Measurements from ENCODE around the gene ZNF436.
"Not testable (repeated sequence)": the region's sequence is repeated elsewhere in the genome, so short reads cannot be mapped to it uniquely, and the experiment has no call there.

Gene ZNF436

DNA sequence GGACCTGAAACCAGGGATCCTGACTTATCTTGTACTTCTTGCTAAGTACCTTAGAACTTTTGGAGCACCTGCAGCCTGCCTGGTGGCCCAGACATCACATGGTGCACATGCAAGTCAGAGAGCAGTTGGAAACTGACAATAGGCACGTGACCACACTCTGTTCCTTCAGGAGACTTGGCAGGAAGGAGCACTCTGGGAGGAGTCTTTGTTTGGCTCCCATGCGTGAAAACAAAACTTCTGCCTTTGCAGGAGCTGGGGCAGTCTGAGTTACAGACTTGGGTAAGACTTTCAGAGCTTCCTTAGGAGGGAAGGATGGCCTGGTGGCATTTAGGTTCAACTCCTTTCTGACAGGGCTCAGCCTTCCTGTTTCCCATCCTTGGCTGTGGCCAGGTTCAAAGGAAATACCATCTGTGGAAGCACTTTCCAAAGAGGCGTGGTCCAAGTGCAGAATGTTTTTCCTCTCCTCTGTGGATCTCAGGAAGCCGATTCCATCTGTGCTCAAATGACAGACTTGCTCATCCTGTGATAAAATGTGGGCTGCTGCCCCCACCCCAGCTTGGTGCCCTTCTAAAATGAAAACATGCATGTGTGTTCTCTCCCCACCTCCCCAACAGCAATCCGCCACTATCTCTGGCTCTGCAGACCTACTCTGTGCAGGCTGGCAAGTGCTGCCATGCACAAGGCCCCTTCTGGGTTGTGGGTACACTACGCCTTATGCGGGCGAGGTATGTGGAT lies 14.1 kb upstream of the ZNF436 start:
- no peaks in the 10 kb centered on the region for H3K27me3 ChIP-seq (ENCODE audit: insufficient read depth, low read length, poor library complexity)
- WGBS (ENCODE audit: extremely low coverage, insufficient coverage, low lambda C conversion rate): no CpG with 5 or more reads among the region's 8 CpGs

DNA sequence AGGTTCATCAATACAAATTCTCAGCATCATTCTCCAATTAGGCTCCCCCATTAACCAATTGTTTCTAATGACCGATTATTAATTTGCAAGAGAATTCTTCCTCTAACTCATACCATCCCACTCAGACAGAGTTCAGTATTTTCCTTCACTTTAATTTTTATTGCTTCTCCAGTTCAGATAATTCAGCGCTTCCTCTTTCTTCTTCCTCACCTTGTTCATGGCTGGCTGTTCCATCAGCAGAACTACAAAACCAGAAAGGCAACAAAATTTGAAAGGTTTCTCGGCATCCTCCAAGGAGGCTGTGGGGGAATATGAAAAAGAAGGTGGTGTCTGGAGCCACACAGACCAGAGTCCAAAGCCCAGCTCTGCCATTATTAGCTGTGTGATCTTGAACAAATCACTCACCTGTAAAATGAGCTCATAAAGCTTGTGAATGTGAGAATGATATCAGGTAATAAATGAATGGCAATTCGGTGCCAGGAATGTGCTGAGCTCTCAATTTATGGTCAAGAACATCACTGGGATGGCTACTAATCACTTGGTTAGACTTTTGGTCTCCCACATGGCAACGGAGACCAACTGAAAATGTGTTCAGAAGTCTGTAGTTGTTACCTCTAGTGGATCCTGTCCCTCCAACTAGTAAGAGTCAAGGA lies 11.7 kb upstream of the ZNF436 start:
- Histone ChIP-seq H3K4me1 (ENCODE audit: control insufficient read depth, low read depth, low read length) (no peaks in the 10 kb centered on the region), H4K8ac (ENCODE audit: low read depth, low read length) (no peak overlapping the region), H3K18ac (ENCODE audit: low read length) (no peak overlapping the region), H3K4ac (ENCODE audit: low read depth, low read length) (no peak overlapping the region), H3K56ac (ENCODE audit: low read length) (no peak overlapping the region), H3K27ac (ENCODE audit: low read depth, low read length) (no peak overlapping the region), H3K79me1 (ENCODE audit: low read length) (no peaks in the 10 kb centered on the region), H4K5ac (ENCODE audit: low read length) (no peak overlapping the region), H3K79me2 (ENCODE audit: control insufficient read depth, insufficient read depth, low read length) (no peaks in the 10 kb centered on the region), H2AK5ac (ENCODE audit: low read length) (no peak overlapping the region), H3K9ac (ENCODE audit: low read length) (no peak overlapping the region), H2BK15ac (replicated peaks; ENCODE audit: low read depth) (no peak overlapping the region), H3K36me3 (ENCODE audit: control insufficient read depth, insufficient read depth, low read length) (no peaks in the 10 kb centered on the region), H2BK5ac (ENCODE audit: low read length) (no peak overlapping the region), H3K27me3 (ENCODE audit: insufficient read depth, low read length, poor library complexity) (no peaks in the 10 kb centered on the region), H3K4me3 (ENCODE audit: low read length) (no peak overlapping the region), H2BK120ac (ENCODE audit: low read depth, low read length) (no peak overlapping the region), H3K23ac (ENCODE audit: low read length) (no peak overlapping the region), H3K4me2 (ENCODE audit: low read length) (no peak overlapping the region)
- WGBS (ENCODE audit: extremely low coverage, insufficient coverage, low lambda C conversion rate): no CpG with 5 or more reads among the region's 5 CpGs
- no peak for DNase-seq

More for the DNA sequence above, 14.1 kb upstream of the ZNF436 start:
- Histone ChIP-seq H4K5ac (ENCODE audit: low read length) (no peak overlapping the region), H3K36me3 (ENCODE audit: control insufficient read depth, insufficient read depth, low read length) (no peaks in the 10 kb centered on the region), H3K4ac (ENCODE audit: low read depth, low read length) (no peak overlapping the region), H2BK120ac (ENCODE audit: low read depth, low read length) (no peak overlapping the region), H3K79me1 (ENCODE audit: low read length) (no peaks in the 10 kb centered on the region), H3K18ac (ENCODE audit: low read length) (no peak overlapping the region), H4K8ac (ENCODE audit: low read depth, low read length) (no peak overlapping the region), H3K4me3 (ENCODE audit: low read length) (no peak overlapping the region), H3K79me2 (ENCODE audit: control insufficient read depth, insufficient read depth, low read length) (no peaks in the 10 kb centered on the region), H2BK15ac (replicated peaks; ENCODE audit: low read depth) (no peak overlapping the region), H3K4me2 (ENCODE audit: low read length) (no peak overlapping the region), H3K4me1 (ENCODE audit: control insufficient read depth, low read depth, low read length) (no peaks in the 10 kb centered on the region), H2AK5ac (ENCODE audit: low read length) (no peak overlapping the region), H2BK5ac (ENCODE audit: low read length) (no peak overlapping the region), H3K56ac (ENCODE audit: low read length) (no peak overlapping the region), H3K23ac (ENCODE audit: low read length) (no peak overlapping the region), H3K27ac (ENCODE audit: low read depth, low read length) (no peak overlapping the region), H3K9ac (ENCODE audit: low read length) (no peak overlapping the region)
- no peak for DNase-seq

DNA sequence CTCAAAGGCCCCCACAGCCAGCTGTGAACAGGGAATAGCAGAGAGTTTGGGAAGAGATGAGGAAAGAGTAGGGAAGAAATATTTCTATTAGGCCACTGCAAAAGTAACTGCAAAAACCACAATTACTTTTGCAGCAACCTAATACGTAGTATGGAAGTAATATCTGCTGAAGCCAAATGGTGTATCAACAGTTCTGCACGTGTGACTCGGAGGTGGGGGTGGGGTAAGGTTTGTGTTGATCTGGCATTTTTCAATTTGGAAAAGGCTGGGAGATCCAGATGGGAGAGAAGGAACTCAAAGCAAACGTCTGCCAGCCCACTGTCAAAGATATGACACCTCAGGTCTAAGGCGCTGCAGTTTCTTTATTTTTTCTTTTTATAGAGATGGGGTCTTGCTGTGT lies 11.1 kb upstream of the ZNF436 start:
- Histone ChIP-seq H3K79me2 (ENCODE audit: control insufficient read depth, insufficient read depth, low read length) (no peaks in the 10 kb centered on the region), H2BK15ac (replicated peaks; ENCODE audit: low read depth) (no peak overlapping the region), H4K5ac (ENCODE audit: low read length) (no peak overlapping the region), H3K4ac (ENCODE audit: low read depth, low read length) (peak overlapping the region; percentile 82), H2AK5ac (ENCODE audit: low read length) (no peak overlapping the region), H3K4me1 (ENCODE audit: control insufficient read depth, low read depth, low read length) (no peaks in the 10 kb centered on the region), H3K4me3 (ENCODE audit: low read length) (no peak overlapping the region), H4K8ac (ENCODE audit: low read depth, low read length) (no peak overlapping the region), H2BK120ac (ENCODE audit: low read depth, low read length) (no peak overlapping the region), H3K9ac (ENCODE audit: low read length) (no peak overlapping the region), H3K27me3 (ENCODE audit: insufficient read depth, low read length, poor library complexity) (no peaks in the 10 kb centered on the region), H3K79me1 (ENCODE audit: low read length) (no peaks in the 10 kb centered on the region), H3K4me2 (ENCODE audit: low read length) (no peak overlapping the region), H3K27ac (ENCODE audit: low read depth, low read length) (no peak overlapping the region), H2BK5ac (ENCODE audit: low read length) (no peak overlapping the region), H3K18ac (ENCODE audit: low read length) (peak overlapping the region; percentile 69), H3K56ac (ENCODE audit: low read length) (no peak overlapping the region), H3K36me3 (ENCODE audit: control insufficient read depth, insufficient read depth, low read length) (no peaks in the 10 kb centered on the region), H3K23ac (ENCODE audit: low read length) (no peak overlapping the region)
- no CpG with 5 or more reads among the region's 5 CpGs for WGBS (ENCODE audit: extremely low coverage, insufficient coverage, low lambda C conversion rate)
- DNase-seq: no peak

DNA sequence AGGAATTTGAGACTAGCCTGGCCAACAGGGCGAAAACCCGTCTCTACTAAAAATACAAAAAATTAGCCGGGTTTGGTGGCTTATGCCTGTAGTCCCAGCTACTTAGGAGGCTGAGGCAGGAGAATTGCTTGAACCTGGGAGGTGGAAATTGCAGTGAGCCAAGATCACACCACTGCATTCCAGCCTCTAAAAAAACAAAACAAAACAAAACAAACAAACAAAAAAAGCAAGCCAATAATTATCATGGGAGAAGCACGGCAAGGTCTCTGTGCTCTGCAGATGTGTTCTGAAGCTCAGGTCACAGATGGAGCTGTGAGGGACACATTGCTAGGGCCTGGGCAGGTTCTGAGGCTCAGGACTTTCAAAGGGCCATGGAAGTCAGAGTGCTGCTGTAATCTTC lies 10.6 kb upstream of the ZNF436 start:
- H2BK15ac ChIP-seq (replicated peaks; ENCODE audit: low read depth); H3K79me2 ChIP-seq (ENCODE audit: control insufficient read depth, insufficient read depth, low read length); H3K27me3 ChIP-seq (ENCODE audit: insufficient read depth, low read length, poor library complexity); H3K79me1 ChIP-seq (ENCODE audit: low read length); H3K4me3 ChIP-seq (ENCODE audit: low read length); H4K5ac ChIP-seq (ENCODE audit: low read length); H3K36me3 ChIP-seq (ENCODE audit: control insufficient read depth, insufficient read depth, low read length); H3K23ac ChIP-seq (ENCODE audit: low read length); H3K4me1 ChIP-seq (ENCODE audit: control insufficient read depth, low read depth, low read length); H2BK5ac ChIP-seq (ENCODE audit: low read length); H2AK5ac ChIP-seq (ENCODE audit: low read length); DNase-seq; H4K8ac ChIP-seq (ENCODE audit: low read depth, low read length); H3K27ac ChIP-seq (ENCODE audit: low read depth, low read length); H3K9ac ChIP-seq (ENCODE audit: low read length); H3K4me2 ChIP-seq (ENCODE audit: low read length): not testable (repeated sequence)
- Histone ChIP-seq H3K18ac (ENCODE audit: low read length) (peak overlapping the region; percentile 69), H2BK120ac (ENCODE audit: low read depth, low read length) (peak overlapping the region; percentile 34), H3K4ac (ENCODE audit: low read depth, low read length) (peak overlapping the region; percentile 82), H3K56ac (ENCODE audit: low read length) (peak overlapping the region; percentile 1)
- no CpG with 5 or more reads among the region's 4 CpGs for WGBS (ENCODE audit: extremely low coverage, insufficient coverage, low lambda C conversion rate)

DNA sequence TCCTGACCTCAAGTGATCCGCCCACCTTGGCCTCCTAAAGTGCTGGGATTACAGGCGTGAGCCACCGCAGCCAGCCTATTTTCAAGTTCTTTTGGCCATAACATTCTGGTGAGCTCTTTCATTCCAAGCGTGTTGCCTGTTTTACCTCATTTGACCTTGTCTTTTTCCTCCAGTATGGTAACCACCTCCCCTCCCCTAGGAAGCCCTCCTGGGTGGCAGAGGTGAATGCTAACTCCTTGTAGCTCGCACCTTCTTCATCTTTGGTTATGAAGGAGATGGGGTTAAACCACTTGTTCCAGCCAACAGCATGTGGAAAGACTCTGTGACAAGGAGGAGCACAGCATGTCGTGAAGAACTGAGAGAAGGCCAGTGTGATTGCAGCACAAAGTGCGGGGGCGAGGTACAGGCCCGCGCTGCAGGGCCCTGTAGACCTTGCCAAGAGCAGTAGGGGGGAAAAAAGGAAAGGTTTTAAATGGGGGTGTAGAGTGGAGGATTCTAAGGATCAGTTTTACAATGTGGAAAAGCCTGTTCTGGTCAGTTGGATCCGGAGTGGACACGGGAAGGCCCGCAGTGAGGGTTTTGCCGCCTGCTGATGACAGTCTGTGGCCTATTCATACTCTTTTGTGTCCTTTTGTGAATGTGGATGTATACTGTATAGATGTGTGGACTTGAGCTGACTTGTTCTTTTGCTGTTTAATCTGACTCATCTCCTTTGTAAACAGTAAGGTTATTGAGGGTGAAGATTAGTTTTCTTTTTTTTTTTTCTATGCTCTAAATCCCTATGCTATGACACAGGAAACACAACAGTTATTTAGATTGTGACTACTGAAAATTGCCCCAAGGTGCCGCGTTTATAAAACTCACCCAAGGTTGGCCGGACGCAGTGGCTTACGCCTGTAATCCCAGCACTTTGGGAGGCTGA lies 7.5 kb upstream of the ZNF436 start:
- Histone ChIP-seq H2AK5ac (ENCODE audit: low read length) (no peak overlapping the region), H2BK5ac (ENCODE audit: low read length) (no peak overlapping the region), H3K56ac (ENCODE audit: low read length) (peak overlapping the region; percentile 4), H3K27ac (ENCODE audit: low read depth, low read length) (no peak overlapping the region), H3K36me3 (ENCODE audit: control insufficient read depth, insufficient read depth, low read length) (no peaks in the 10 kb centered on the region), H4K5ac (ENCODE audit: low read length) (no peak overlapping the region), H3K27me3 (ENCODE audit: insufficient read depth, low read length, poor library complexity) (no peaks in the 10 kb centered on the region), H3K79me2 (ENCODE audit: control insufficient read depth, insufficient read depth, low read length) (no peaks in the 10 kb centered on the region), H3K18ac (ENCODE audit: low read length) (no peak overlapping the region), H3K4me2 (ENCODE audit: low read length) (no peak overlapping the region), H3K4ac (ENCODE audit: low read depth, low read length) (no peak overlapping the region), H3K4me1 (ENCODE audit: control insufficient read depth, low read depth, low read length) (peaks cover 14% of the 10 kb centered on the region), H3K23ac (ENCODE audit: low read length) (no peak overlapping the region), H3K79me1 (ENCODE audit: low read length) (no peaks in the 10 kb centered on the region), H3K4me3 (ENCODE audit: low read length) (no peak overlapping the region), H4K8ac (ENCODE audit: low read depth, low read length) (no peak overlapping the region), H2BK15ac (replicated peaks; ENCODE audit: low read depth) (no peak overlapping the region), H2BK120ac (ENCODE audit: low read depth, low read length) (no peak overlapping the region), H3K9ac (ENCODE audit: low read length) (no peak overlapping the region)
- WGBS (ENCODE audit: extremely low coverage, insufficient coverage, low lambda C conversion rate): no CpG with 5 or more reads among the region's 19 CpGs
- DNase-seq: no peak

All from mesendoderm (in vitro differentiated cells).